Activated CD8-positive, alpha-beta T cell treated with anti-CD3 and anti-CD28 coated beads for 36 hours (primary cell): Measurements from ENCODE around the gene XDH. TPM values are rescaled to one million over a fixed set of nuclear protein-coding genes. Genes with fewer than 3 reads are reported as not detected.

Experiments
- ATAC-seq: fragments of 200-7000 bp; cut with Tn5 transposase; one replicate; pipeline ENCODE4 v1.10.0; 2021; ENCODE audit warnings: mild to moderate bottlenecking, moderate library complexity
- CTCF ChIA-PET: fragments of 350-600 bp; sonication (Branson Sonifier 250); formaldehyde crosslinking; loops from one replicate; lab custom pipeline; 2021; ENCODE audit warnings: antibody characterized with exemption; lab: Charles Lee
- POLR2A ChIA-PET: fragments of 350-600 bp; sonication (Branson Sonifier 250); formaldehyde crosslinking; loops from one replicate; lab custom pipeline; 2021; ENCODE audit warnings: antibody characterized with exemption; lab: Charles Lee
- DNase-seq: peaks from one replicate; pipeline ENCODE4 v3.0.0-alpha.2; 2020
- H3K27ac Mint-ChIP-seq: one replicate; pipeline ENCODE4 v1.8.0; 2021; ENCODE audit warnings: mild to moderate bottlenecking, mixed read lengths
- H3K27me3 Mint-ChIP-seq: one replicate; pipeline ENCODE4 v1.8.0; 2021; ENCODE audit warnings: mixed read lengths
- H3K36me3 Mint-ChIP-seq: one replicate; pipeline ENCODE4 v1.8.0; 2021; ENCODE audit warnings: low read depth, mixed read lengths
- H3K4me1 Mint-ChIP-seq: one replicate; pipeline ENCODE4 v1.8.0; 2021; ENCODE audit warnings: low read depth, mixed read lengths
- H3K4me3 Mint-ChIP-seq: one replicate; pipeline ENCODE4 v1.8.0; 2021; ENCODE audit warnings: mild to moderate bottlenecking, moderate library complexity, mixed read lengths
- H3K9me3 Mint-ChIP-seq: one replicate; pipeline ENCODE4 v1.8.0; 2021; ENCODE audit warnings: mixed read lengths
- intact Hi-C: fragments of 100-400 bp; cut with micrococcal nuclease; formaldehyde crosslinking; loops from one replicate; pipeline ENCODE4 v1.10.0; 2022
- total RNA-seq, 2 experiments: library from RNA; stranded (reverse); gene quantifications; one replicate each; pipeline ENCODE4 v1.2.3, GENCODE V29; 2021
- TF ChIP-seq, protein P1 (sequence below): fragments of 200-600 bp; IDR thresholded peaks from one replicate; pipeline ENCODE4 v1.8.0; 2022; ENCODE audit warnings: antibody characterized with exemption, mild to moderate bottlenecking

XDH gene
- total RNA-seq, 2 experiments from 2014 or later: 0.16 TPM; not detected in 1

DNA sequence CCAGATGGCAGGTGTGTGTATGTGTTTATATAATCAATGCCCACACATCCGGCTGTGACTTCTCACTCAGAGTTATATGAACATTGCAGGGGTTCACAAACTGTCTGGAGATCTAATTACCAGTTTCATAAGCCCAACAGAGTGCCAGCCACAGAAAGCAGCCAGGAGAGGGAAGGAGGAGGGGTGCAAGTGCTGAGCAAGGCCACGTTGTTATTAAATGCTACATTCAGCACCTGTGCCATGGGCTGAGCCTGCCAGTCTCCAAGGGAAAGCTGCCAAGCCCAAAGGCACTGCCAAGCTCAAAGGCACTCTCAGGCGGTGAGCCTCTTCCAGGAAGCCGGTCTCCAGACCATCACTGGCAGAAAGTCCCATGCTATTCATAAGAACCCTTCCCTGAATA, 17.4 kb downstream of the XDH start:
- Mint-ChIP-seq H3K9me3 (no peaks in the 10 kb centered on the region), H3K27me3 (peaks cover 11% of the 10 kb centered on the region), H3K27ac (no peak overlapping the region), H3K4me3 (no peak overlapping the region), H3K4me1 (no peaks in the 10 kb centered on the region), H3K36me3 (no peaks in the 10 kb centered on the region)
- ChIA-PET POLR2A (no interaction called here), CTCF (no interaction called here)
- TF ChIP-seq, protein P1, sequence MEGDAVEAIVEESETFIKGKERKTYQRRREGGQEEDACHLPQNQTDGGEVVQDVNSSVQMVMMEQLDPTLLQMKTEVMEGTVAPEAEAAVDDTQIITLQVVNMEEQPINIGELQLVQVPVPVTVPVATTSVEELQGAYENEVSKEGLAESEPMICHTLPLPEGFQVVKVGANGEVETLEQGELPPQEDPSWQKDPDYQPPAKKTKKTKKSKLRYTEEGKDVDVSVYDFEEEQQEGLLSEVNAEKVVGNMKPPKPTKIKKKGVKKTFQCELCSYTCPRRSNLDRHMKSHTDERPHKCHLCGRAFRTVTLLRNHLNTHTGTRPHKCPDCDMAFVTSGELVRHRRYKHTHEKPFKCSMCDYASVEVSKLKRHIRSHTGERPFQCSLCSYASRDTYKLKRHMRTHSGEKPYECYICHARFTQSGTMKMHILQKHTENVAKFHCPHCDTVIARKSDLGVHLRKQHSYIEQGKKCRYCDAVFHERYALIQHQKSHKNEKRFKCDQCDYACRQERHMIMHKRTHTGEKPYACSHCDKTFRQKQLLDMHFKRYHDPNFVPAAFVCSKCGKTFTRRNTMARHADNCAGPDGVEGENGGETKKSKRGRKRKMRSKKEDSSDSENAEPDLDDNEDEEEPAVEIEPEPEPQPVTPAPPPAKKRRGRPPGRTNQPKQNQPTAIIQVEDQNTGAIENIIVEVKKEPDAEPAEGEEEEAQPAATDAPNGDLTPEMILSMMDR: no peak
- ATAC-seq (no peak), DNase-seq (no peak)
- intact Hi-C loops: no loop called here

DNA sequence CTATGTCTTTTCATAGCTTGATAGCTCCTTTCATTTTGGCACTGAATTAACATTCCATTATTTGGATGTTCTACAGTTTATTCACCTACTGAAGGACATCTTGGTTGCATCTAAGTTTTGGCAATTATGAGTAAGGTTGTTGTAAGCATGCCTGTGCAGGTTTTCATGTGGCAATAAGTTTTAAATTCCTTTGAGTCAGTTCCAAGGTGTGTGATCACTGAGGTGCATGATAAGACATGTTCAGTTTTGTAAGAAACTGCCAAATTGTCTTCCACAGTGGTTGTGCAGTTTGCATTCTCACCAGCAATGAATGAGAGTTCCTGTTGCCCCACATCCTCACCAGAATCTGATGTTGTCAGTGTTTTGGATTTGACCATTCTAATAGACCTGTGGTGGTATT, 24.2 kb downstream of the XDH start:
- no peak overlapping the region for H3K27ac Mint-ChIP-seq
- H3K9me3 Mint-ChIP-seq: no peaks in the 10 kb centered on the region
- H3K36me3 Mint-ChIP-seq: no peaks in the 10 kb centered on the region
- H3K27me3 Mint-ChIP-seq: peaks cover 8% of the 10 kb centered on the region
- CTCF ChIA-PET: no interaction called here
- no peaks in the 10 kb centered on the region for H3K4me1 Mint-ChIP-seq
- DNase-seq: no peak
- H3K4me3 Mint-ChIP-seq: no peak overlapping the region
- POLR2A ChIA-PET: interaction anchor here (0.6 kb wide), 1 partner anchor 28 kb away, joined by 3 read pairs; no protein-coding TSS in a partner anchor
- no peak for ATAC-seq
- intact Hi-C loops: no loop called here
- TF ChIP-seq, protein P1: no peak

DNA sequence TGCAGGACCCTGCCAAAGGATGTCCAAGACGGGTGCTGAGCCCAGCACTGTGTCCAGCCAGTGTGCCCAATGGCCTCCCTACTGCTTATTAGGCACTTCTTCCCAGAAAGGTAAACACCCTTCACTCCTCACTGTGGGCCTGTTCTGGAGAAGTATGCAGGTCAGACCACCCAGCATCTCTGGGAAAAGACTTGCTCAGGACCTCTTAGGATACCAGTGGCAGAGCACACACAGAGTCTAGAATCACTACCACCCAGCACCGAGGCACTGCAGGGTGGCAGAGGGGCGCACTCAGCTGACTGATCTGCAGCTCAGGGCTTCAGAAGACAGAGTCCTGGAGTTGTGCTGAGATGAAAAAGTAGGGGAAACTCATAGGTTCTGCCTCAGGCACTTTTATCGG, 25.8 kb downstream of the XDH start:
- Mint-ChIP-seq H3K4me3 (no peak overlapping the region), H3K4me1 (peaks cover 4% of the 10 kb centered on the region), H3K36me3 (no peaks in the 10 kb centered on the region), H3K27me3 (peaks cover 3% of the 10 kb centered on the region), H3K9me3 (no peaks in the 10 kb centered on the region), H3K27ac (no peak overlapping the region)
- TF ChIP-seq, protein P1: no peak
- ATAC-seq (no peak), DNase-seq (no peak)
- ChIA-PET POLR2A (no interaction called here), CTCF (no interaction called here)
- intact Hi-C loops: no loop called here

GRCh38 chr2:31387850-31388249, 26.7 kb downstream of the XDH start:
- DNase-seq: no peak
- Mint-ChIP-seq H3K27me3 (peaks cover under 1% of the 10 kb centered on the region), H3K4me3 (no peak overlapping the region), H3K27ac (no peak overlapping the region), H3K9me3 (no peaks in the 10 kb centered on the region), H3K4me1 (peaks cover 4% of the 10 kb centered on the region), H3K36me3 (no peaks in the 10 kb centered on the region)
- TF ChIP-seq, protein P1: no peak
- ChIA-PET POLR2A (no interaction called here), CTCF (interaction anchor here (0.6 kb wide), 1 partner anchor 136 kb away, joined by 4 read pairs; no protein-coding TSS in a partner anchor)
- intact Hi-C loops: no loop called here
- ATAC-seq: no peak

DNA sequence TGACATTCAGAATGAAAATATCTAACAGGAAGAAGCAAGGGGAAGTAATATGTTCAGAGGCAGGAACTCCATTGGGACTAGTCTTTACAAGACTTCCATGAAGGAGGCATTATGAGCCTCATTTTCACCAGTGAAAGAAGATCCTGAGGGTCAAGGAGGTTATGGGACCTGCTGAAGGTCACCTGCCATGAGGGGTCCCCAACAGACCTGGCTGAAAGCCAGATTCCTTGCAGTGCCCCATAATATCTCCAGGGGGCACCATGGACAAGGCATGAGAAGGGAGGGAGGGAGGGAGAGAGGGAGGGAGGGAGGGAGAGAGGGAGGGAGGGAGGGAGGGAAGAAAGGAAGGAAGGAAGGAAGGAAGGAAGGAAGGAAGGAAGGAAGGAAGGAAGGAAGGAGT, 27.9 kb downstream of the XDH start:
- no peaks in the 10 kb centered on the region for H3K36me3 Mint-ChIP-seq
- no peak for DNase-seq
- ChIA-PET POLR2A (no interaction called here), CTCF (no interaction called here)
- H3K27ac Mint-ChIP-seq: no peak overlapping the region
- no peak overlapping the region for H3K4me3 Mint-ChIP-seq
- peaks cover 6% of the 10 kb centered on the region for H3K4me1 Mint-ChIP-seq
- H3K27me3 Mint-ChIP-seq: no peaks in the 10 kb centered on the region
- no peak for ATAC-seq
- intact Hi-C loops: no loop called here
- TF ChIP-seq, protein P1: no peak
- H3K9me3 Mint-ChIP-seq: no peaks in the 10 kb centered on the region
